Measurements from ENCODE around the gene TTC3.

The TTC3 gene

DNA sequence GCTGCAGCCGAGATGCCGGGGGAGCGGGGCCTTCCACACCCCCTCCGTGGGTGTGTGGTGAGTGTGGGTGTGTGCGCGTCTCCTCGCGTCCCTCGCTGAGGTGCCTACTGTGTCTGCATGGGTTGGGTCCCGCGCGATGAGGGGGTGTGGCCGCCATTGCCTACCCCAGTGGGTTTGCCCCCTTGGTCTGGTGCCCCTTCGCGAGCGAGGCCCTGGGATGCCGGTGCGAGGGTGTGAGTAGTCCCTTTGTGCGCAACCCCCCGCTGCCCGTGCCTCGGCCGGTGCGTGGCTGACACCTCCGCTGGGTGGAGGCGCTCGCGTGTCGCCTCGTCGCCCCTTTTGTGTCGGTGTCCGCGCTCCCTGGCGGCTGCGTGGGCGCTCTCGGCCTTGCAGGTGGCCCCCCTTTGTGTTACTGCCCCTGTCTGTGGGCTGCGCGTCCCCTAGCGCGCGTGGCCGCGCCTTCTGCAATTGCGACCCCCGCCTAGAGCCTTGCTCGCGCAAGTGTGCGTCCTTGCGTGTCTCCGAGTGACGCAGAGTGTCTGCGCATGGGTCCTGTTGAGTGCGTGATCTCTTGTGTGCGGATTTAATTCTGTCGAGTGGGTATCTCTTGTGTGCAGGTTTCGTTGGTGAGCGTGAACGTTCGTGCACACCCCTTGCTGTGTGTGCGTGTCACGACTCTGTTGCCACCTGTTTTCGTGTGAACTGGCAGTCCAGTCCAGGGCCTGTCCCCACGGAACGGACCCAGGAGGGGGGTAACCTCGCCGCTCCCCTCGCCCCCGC lies 553 bp downstream of the TTC3 start:
- TF ChIP-seq GATA3 (IDR thresholded peaks at IDR 0.05; ENCODE audit: low read depth, low read length) (no peak), GATA2 (IDR thresholded peaks at IDR 0.05; ENCODE audit: low read depth, low read length) (no peak)

- TF ChIP-seq GATA2 (IDR thresholded peaks at IDR 0.05; ENCODE audit: low read depth, low read length) (no peak), GATA3 (IDR thresholded peaks at IDR 0.05; ENCODE audit: low read depth, low read length) (no peak)
Observed at GRCh38 chr21:37074197-37074510, 1.1 kb downstream of the TTC3 start.

GRCh38 chr21:37074546-37074945 lies 1.5 kb downstream of the TTC3 start:
- no peak for TF ChIP-seq GATA2 (IDR thresholded peaks at IDR 0.05; ENCODE audit: low read depth, low read length)
- no peak for TF ChIP-seq GATA3 (IDR thresholded peaks at IDR 0.05; ENCODE audit: low read depth, low read length)

GRCh38 chr21:37075214-37075770 lies 2.2 kb downstream of the TTC3 start:
- no peak for TF ChIP-seq GATA3 (IDR thresholded peaks at IDR 0.05; ENCODE audit: low read depth, low read length)
- TF ChIP-seq GATA2 (IDR thresholded peaks at IDR 0.05; ENCODE audit: low read depth, low read length): no peak

DNA sequence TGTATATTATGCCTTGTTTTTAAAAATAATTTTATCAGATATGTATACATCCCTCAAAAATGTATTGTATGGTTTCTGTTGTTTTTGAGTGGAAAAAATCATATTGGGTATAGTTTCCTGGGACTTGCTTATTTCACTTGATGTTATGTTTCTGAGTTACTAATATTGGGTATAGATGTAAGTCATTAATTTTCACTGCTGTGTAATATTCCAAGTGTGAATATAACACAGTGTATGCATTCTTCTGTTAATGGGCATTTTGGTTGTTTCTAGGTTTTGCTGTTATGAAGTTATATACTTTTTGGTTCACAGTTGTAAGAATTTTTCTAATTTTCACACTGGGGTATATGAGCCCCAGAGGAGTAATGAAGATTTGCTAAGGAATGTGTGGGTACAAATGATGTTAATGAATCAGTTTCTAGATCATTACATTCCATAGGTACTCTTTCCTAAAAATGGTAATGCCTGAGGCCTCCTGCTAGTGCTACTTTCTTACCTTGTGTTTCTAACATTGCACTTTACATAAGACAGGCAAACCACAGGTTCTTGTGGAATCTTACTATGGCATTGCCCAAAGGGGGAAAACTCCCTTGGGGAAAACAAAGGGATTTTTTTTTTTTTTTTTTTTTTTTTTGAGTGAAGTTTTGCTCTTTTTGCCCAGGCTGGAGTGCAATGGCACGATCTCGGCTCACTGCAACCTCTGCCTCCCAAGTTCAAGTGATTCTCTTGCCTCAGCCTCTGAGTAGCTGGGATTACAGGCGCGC lies 3.2 kb downstream of the TTC3 start:
- TF ChIP-seq GATA2 (IDR thresholded peaks at IDR 0.05; ENCODE audit: low read depth, low read length): no peak
- no peak for TF ChIP-seq GATA3 (IDR thresholded peaks at IDR 0.05; ENCODE audit: low read depth, low read length)

DNA sequence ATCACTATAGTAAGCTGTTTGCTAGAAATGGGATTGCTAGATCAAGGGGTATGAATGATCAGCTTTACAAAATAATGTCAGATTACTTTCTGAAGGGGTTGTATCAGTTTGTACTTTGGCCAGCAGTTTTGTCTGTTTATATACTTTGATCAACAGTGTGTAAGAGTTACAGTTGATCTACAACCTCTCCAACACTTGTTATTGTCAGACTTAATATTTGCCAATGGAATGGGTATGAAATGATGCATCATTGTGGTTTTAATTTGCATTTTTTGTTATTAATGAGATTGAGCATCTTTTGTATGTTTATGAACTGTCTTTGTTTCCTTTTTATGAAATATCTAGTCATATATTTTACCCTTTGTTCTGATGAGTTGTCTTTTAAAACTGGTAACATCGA lies 4.3 kb downstream of the TTC3 start:
- TF ChIP-seq GATA3 (IDR thresholded peaks at IDR 0.05; ENCODE audit: low read depth, low read length): no peak
- no peak for TF ChIP-seq GATA2 (IDR thresholded peaks at IDR 0.05; ENCODE audit: low read depth, low read length)

GRCh38 chr21:37079211-37079824 lies 6.3 kb downstream of the TTC3 start:
- no peak for TF ChIP-seq GATA3 (IDR thresholded peaks at IDR 0.05; ENCODE audit: low read depth, low read length)
- no peak for TF ChIP-seq GATA2 (IDR thresholded peaks at IDR 0.05; ENCODE audit: low read depth, low read length)

- no peak for TF ChIP-seq GATA3 (IDR thresholded peaks at IDR 0.05; ENCODE audit: low read depth, low read length)
- no peak for TF ChIP-seq GATA2 (IDR thresholded peaks at IDR 0.05; ENCODE audit: low read depth, low read length)
Observed at GRCh38 chr21:37082375-37082774, 9.3 kb downstream of the TTC3 start.

GRCh38 chr21:37082856-37083528 lies 9.9 kb downstream of the TTC3 start:
- TF ChIP-seq GATA3 (IDR thresholded peaks at IDR 0.05; ENCODE audit: low read depth, low read length) (no peak), GATA2 (IDR thresholded peaks at IDR 0.05; ENCODE audit: low read depth, low read length) (no peak)

GRCh38 chr21:37085726-37086125 lies 12.7 kb downstream of the TTC3 start:
- TF ChIP-seq GATA2 (IDR thresholded peaks at IDR 0.05; ENCODE audit: low read depth, low read length) (no peak), GATA3 (IDR thresholded peaks at IDR 0.05; ENCODE audit: low read depth, low read length) (no peak)

DNA sequence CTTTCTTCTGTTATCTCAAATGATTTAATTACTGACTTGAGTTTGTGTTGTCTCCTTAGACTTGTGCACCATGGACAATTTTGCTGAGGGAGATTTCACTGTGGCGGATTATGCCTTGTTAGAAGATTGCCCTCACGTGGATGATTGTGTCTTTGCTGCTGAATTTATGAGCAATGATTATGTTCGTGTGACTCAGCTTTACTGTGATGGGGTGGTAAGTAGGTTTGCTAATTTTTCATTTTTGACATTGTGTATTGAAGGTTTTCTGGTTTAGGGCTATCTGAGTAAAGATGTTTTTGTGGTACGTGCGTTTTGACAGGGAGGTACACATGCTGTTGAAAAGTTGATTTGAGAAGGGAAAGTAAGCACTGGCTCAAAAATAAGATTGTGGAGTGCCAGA lies 14.1 kb downstream of the TTC3 start:
- TF ChIP-seq GATA3 (IDR thresholded peaks at IDR 0.05; ENCODE audit: low read depth, low read length) (no peak), GATA2 (IDR thresholded peaks at IDR 0.05; ENCODE audit: low read depth, low read length) (no peak)

GRCh38 chr21:37088186-37088735 lies 15.2 kb downstream of the TTC3 start:
- no peak for TF ChIP-seq GATA2 (IDR thresholded peaks at IDR 0.05; ENCODE audit: low read depth, low read length)
- no peak for TF ChIP-seq GATA3 (IDR thresholded peaks at IDR 0.05; ENCODE audit: low read depth, low read length)

- TF ChIP-seq GATA2 (IDR thresholded peaks at IDR 0.05; ENCODE audit: low read depth, low read length): no peak
- TF ChIP-seq GATA3 (IDR thresholded peaks at IDR 0.05; ENCODE audit: low read depth, low read length): no peak
Observed at GRCh38 chr21:37093977-37094376, 20.9 kb downstream of the TTC3 start.

DNA sequence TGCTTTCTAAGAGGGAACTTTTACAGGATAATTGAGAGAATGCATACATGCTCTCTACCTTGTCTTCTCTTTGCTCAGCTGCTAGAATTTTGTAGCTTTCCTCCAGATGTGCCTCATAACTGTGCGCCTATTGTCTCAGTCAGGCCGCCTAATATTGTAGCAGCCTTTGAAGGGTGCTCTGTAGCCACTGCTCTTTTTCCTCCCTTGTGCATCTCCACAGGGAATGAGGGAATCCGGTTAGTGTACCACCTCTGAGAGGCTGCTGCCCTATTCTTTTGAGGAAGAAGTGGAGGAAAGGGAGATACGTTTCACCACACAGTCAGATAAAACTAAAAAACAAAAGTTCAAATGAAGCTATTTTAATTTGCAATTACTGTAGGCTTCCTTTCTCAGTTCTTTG lies 22.8 kb downstream of the TTC3 start:
- TF ChIP-seq GATA3 (IDR thresholded peaks at IDR 0.05; ENCODE audit: low read depth, low read length) (no peak), GATA2 (IDR thresholded peaks at IDR 0.05; ENCODE audit: low read depth, low read length) (no peak)
